HG03066 (cell line): ENCODE data around the gene ERO1A.

ENCODE experiments used
- ATAC-seq: cut with Tn5 transposase; IDR thresholded peaks from one replicate; pipeline ENCODE4 v1.9.1; 2021; ENCODE audit warnings: low read depth; ENCODE audit not compliant: unreplicated experiment

ERO1A gene

DNA sequence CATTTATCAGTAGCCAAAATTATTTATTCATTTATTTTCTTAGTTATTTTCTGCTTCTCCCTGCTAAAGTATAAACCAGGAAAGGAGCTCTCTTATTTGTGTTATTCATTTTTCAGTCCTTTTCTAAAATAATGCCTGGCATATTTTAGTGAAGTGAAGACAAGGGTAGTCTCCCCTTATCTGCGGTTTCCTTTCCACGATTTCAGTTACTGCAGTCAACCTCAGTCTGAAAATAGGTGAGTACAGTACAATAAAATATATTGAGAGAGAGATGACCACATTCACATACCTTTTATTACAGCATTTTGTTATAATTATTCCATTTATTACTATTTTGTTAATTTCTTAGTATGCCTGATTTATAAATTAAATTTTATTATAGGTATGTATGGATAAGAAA is 85.2 kb downstream of the ERO1A start:
- no peak for ATAC-seq

DNA sequence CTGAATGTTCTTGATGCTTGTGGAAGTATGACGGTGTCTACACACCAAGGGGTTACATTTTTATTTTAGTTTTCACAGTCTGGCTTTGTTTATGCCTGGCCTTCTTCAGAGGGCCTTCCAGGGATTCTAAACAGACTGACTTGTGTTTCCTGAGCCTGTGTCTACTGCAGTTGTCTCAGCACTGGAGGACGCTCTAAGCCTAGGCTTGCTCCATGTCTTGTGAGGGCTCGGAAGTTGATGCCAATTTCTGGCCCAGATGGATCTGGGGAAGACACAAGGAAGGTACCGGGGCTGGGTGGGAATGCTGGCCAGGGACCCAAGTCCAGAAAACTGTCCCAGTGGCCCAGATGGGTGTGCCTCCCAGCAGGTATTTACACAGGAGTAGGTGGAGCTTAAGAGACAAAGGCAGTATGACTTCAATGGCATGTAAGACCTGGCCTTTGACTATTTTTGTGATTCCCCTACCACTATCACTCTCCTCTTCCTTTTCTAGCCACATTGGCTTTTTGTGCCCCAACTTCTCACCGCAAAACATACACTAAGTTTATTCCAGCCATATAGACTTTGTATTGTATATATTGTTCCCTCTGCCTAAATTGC is 85.8 kb downstream of the ERO1A start:
- ATAC-seq: no peak

DNA sequence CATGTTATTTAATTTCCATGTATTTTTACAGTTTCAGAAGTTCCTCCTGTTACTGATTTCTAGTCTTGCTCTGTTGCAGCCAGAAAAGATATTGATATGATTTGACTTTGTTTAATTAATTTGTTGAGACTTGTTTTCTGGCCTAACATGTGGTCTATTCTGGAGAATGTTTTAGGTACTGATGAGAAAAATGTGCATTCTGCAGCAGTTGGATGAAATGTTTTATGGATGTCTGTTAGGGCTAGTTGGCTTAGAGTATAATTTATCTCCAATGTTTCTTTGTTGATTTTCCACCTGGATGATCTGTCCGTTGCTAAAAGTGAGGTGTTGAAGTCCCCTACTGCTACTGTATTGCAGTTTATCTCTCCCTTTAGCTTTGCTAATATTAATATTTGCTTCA is 88.3 kb downstream of the ERO1A start:
- ATAC-seq: no peak

DNA sequence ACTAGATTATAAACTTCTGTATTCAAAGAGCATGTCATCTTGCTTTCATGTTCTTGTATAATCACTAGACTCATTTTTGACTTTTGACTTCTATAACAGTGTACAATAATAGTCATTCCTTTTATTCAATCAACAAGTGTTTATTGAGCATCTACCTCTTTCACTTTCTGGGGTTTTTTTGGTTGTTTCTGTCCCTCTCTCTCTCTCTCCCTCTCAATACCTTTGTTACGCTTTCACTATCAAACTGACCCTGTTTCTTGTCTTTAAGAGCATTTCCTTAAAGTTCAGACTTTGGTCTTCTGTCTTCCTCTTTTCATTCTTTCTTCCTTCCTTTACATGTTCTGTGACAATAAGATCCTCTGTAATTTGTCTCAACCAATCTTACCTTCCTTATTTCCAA is 93.2 kb downstream of the ERO1A start:
- no peak for ATAC-seq

DNA sequence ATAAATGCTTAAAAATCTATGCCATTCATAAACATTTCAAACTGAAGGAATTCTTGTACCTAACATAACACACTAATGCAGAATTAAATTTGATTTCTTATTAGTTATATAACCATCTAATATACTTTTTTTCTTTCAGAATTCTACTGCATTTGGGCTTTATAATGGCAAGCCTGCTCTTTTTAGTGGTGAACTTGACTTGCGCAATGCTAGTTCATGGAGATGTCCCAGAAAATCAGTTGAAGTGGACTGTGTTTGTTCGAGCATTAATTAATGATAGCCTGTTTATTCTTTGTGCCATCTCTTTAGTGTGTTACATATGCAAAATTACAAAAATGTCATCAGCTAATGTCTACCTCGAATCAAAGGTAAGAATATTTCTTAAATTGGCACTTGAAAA is 95.4 kb downstream of the ERO1A start:
- no peak for ATAC-seq

DNA sequence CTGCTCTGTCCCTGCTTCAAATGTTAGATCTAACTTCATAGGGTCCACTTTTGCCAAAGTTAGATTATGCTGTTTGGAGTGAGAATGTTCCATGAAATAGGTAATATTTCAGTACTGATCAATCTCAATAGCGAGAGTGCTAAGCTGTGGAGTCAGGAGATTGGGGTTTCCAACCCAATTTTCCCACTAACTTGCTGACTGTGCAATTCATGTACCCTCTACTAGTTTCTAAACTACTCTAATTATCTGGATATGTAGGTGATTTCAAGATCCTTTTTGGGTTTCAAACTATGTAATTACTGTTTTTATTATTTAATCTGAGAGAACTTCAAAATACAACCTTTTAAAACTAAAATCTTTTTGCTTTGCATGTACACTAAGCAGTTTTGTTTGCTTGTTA is 96.8 kb downstream of the ERO1A start:
- ATAC-seq: no peak

DNA sequence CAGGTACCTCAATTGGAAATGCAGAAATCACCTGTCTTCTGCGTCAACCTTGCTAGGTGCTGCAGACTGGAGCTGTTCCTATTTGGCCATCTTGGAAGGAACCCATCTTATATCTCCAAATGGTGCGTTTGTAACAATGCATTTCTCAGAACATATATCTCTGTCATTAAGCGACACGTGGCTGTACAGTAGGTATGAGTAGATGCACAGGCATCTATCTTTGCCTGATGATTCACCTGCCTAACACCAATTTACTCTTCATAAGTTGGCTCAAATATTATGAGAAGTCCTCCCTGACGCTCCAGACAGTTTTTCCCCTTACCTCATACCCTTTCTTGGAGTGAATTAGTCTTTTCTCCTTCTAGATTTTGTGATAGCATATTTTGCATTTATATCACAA is 98.5 kb downstream of the ERO1A start:
- no peak for ATAC-seq

DNA sequence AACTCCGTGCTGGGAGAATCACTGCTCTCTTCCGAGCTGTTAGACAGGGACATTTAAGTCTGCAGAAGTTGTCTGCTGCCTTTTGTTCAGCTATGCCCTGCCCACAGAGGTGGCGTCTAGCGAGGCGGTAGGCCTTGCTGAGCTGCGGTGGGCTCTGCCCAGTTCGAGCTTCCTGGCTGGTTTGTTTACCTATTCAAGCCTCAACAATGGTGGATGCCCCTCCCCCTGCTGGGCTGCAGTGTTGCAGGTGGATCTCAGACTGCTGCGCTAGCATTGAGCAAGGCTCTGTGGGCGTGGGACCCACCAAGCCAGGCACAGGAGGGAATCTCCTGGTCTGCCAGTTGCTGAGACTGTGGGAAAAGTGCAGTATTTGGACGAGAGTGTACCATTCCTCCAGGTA is 99.0 kb downstream of the ERO1A start:
- ATAC-seq: no peak

DNA sequence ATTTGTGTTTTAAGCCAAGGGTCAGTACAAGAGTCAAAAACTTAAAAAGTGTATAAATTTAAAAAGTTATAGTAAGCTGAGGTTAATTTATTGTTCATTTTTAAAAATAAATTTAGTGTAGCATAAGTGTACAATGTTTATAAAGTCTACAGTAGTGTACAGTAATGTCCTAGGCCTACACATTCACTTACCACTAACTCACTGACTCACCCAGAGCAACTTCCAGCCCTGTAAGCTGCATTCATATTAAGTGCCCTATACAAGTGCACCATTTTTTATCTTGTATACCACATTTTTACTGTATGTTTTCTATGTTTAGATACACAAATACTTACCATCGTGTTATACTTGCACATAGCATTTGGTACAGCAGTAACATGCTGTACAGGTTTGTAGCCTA is 105.0 kb downstream of the ERO1A start:
- ATAC-seq: no peak
